K562 (cell line): ENCODE measurements around the gene MAML3. TPM values are rescaled to one million over a fixed set of nuclear protein-coding genes. Genes with fewer than 3 reads are reported as not detected.

Experiments
- ATF1 ChIP-seq, 2 experiments: fragments of 450-650 bp in 1 of 2; IDR thresholded peaks; 2 replicates each; pipeline ENCODE4 v1.6.1; 2016; ENCODE audit warnings: missing compliant biosample characterization in 1 of 2, missing genetic modification characterization in 1 of 2
- CBFB ChIP-seq: sonication (generic); formaldehyde crosslinking; IDR thresholded peaks from 2 replicates; pipeline ENCODE4 v1.4.0; 2020; ENCODE audit warnings: mild to moderate bottlenecking, missing genetic modification reagents
- CBX8 ChIP-seq: fragments of 200-600 bp; sonication (generic); IDR thresholded peaks from 2 replicates; pipeline ENCODE4 v1.6.1; 2012; ENCODE audit warnings: borderline replicate concordance, mixed run types, low read depth, mild to moderate bottlenecking, moderate library complexity, mixed read lengths, low read length, control low read depth, inconsistent platforms; ENCODE audit not compliant: poor library complexity, severe bottlenecking; ENCODE audit errors: extremely low read depth
- CREM ChIP-seq: IDR thresholded peaks from 2 replicates; pipeline ENCODE4 v1.6.1; 2014; ENCODE audit warnings: antibody characterized with exemption, low read depth
- ELF1 ChIP-seq: fragments of 200-800 bp; sonication (Bioruptor generic); IDR thresholded peaks from 2 replicates; pipeline ENCODE4 v1.6.1; 2016; ENCODE audit warnings: missing genetic modification characterization, missing compliant biosample characterization
- ETS2 ChIP-seq: IDR thresholded peaks from 2 replicates; pipeline ENCODE4 v1.6.1; 2016; ENCODE audit warnings: borderline replicate concordance, missing genetic modification characterization, mild to moderate bottlenecking, moderate library complexity, missing compliant biosample characterization; ENCODE audit not compliant: poor library complexity, severe bottlenecking
- ETV5 ChIP-seq: sonication (generic); formaldehyde crosslinking; IDR thresholded peaks from 2 replicates; pipeline ENCODE4 v1.4.0; 2020; ENCODE audit warnings: low read depth, mild to moderate bottlenecking, missing genetic modification reagents
- FOSL1 ChIP-seq: fragments of 200-800 bp; sonication (Bioruptor generic); conservative IDR thresholded peaks from 2 replicates; pipeline ENCODE4 v1.6.1; 2016; ENCODE audit warnings: missing genetic modification characterization, missing compliant biosample characterization
- FOXP4 ChIP-seq: sonication (generic); formaldehyde crosslinking; IDR thresholded peaks from 2 replicates; pipeline ENCODE4 v1.8.0; 2022; ENCODE audit warnings: mild to moderate bottlenecking, missing genetic modification reagents, borderline replicate concordance
- HMBOX1 ChIP-seq: sonication (generic); IDR thresholded peaks from 2 replicates; pipeline ENCODE4 v1.6.1; 2016
- HMGN3 ChIP-seq: IDR thresholded peaks from 2 replicates; pipeline ENCODE4 v1.6.1; 2011; ENCODE audit warnings: borderline replicate concordance, low read depth, mild to moderate bottlenecking, mixed read lengths, low read length; ENCODE audit not compliant: insufficient read length; ENCODE audit errors: extremely low read depth
- HNRNPK ChIP-seq: fragments of 200-400 bp; formaldehyde crosslinking; IDR thresholded peaks from one replicate; pipeline ENCODE4 v1.6.1; 2018; ENCODE audit warnings: mild to moderate bottlenecking, low read depth, low read length; ENCODE audit not compliant: poor library complexity, severe bottlenecking
- JUN ChIP-seq, 2 experiments: sonication (generic) in 1 of 2; formaldehyde crosslinking in 1 of 2; IDR thresholded peaks; 2 replicates each; pipeline versions ENCODE4 v1.6.1 to v1.8.0; 2012 to 2022; ENCODE audit warnings: borderline replicate concordance in 2 of 2, mild to moderate bottlenecking in 2 of 2, improper control_type of control experiment in 1 of 2, low read depth in 1 of 2, low read length in 1 of 2, missing genetic modification reagents in 1 of 2
- JUNB ChIP-seq: fragments of 450-650 bp; formaldehyde crosslinking; conservative IDR thresholded peaks from 2 replicates; pipeline ENCODE4 v1.4.0; 2020; ENCODE audit warnings: mild to moderate bottlenecking
- MEIS2 ChIP-seq: fragments of 450-650 bp; IDR thresholded peaks from 2 replicates; pipeline ENCODE4 v1.6.1; 2014; ENCODE audit warnings: mild to moderate bottlenecking; ENCODE audit not compliant: partially characterized antibody
- MLLT1 ChIP-seq, 2 experiments: fragments of 450-650 bp; IDR thresholded peaks; 2 replicates each; pipeline ENCODE4 v1.6.1; 2016
- MTF1 ChIP-seq: fragments of 250-450 bp; sonication (Bioruptor Pico); IDR thresholded peaks from 2 replicates; pipeline ENCODE4 v1.9.0; 2021; ENCODE audit warnings: moderate library complexity, mild to moderate bottlenecking, inconsistent platforms, borderline replicate concordance
- NUFIP1 ChIP-seq: fragments of 450-650 bp; IDR thresholded peaks from 2 replicates; pipeline ENCODE4 v1.6.1; 2018; ENCODE audit not compliant: partially characterized antibody
- PHTF2 ChIP-seq: fragments of 250-450 bp; sonication (Bioruptor Pico); IDR thresholded peaks from 2 replicates; pipeline ENCODE4 v1.5.0; 2021; ENCODE audit warnings: mild to moderate bottlenecking
- TAF7 ChIP-seq: fragments of 450-650 bp; IDR thresholded peaks from 2 replicates; pipeline ENCODE4 v1.6.1; 2016; ENCODE audit warnings: missing genetic modification characterization, missing compliant biosample characterization
- TGIF2 ChIP-seq: sonication (generic); formaldehyde crosslinking; IDR thresholded peaks from 2 replicates; pipeline ENCODE4 v1.8.1; 2022; ENCODE audit warnings: mild to moderate bottlenecking, missing genetic modification reagents, moderate library complexity
- ZBTB1 ChIP-seq: sonication (generic); formaldehyde crosslinking; IDR thresholded peaks from 2 replicates; pipeline ENCODE4 v1.8.1; 2023; ENCODE audit warnings: missing genetic modification reagents, low read depth, mild to moderate bottlenecking, borderline replicate concordance
- ZNF77 ChIP-seq: fragments of 250-450 bp; sonication (Bioruptor Pico); IDR thresholded peaks from 2 replicates; pipeline ENCODE4 v1.5.0; 2020
- polyA plus RNA-seq, 8 experiments: library from polyadenylated mRNA; depleted of rRNA in 4 of 8; stranded (reverse) in 5 of 8; unstranded in 3 of 8; fragments of >200 nt; fragmentation: Nextera tagmentation in 2 of 8; fragmentation: Illumina TruSeq in 1 of 8; extraction: Ambion mirVana in 2 of 8; extraction: Trizol in 1 of 8; gene quantifications; 2 replicates each; pipeline versions ENCODE4 v1.2.1 to v1.2.3, GENCODE V29; 2011 to 2014; ENCODE audit warnings: inconsistent platforms in 1 of 8, missing spikeins in 1 of 8
- total RNA-seq, 7 experiments: library from RNA; depleted of rRNA in 6 of 7; stranded (reverse); fragments of >200 nt in 6 of 7; fragmentation: Illumina TruSeq in 2 of 7; extraction: Trizol in 2 of 7; gene quantifications; 2 replicates each; pipeline versions ENCODE4 v1.2.1 to v1.2.3, GENCODE V29; 2011 to 2021; ENCODE audit warnings: low replicate concordance in 1 of 7

MAML3 gene
- total and polyA plus RNA-seq, 9 of the 15 experiments (the other 6 are each of a cell fraction or from before 2014, with no cell fraction given), result 0.01 to 0.55 (median 0.25) TPM

- TF ChIP-seq HMBOX1, result peak; percentile 37; the same call in 1 of the 2 replicates
- TF ChIP-seq TAF7, result no peak
- no peak for TF ChIP-seq HMGN3
- TF ChIP-seq HNRNPK, result no peak
- TF ChIP-seq MEIS2, result peak; percentile 91
- TF ChIP-seq MLLT1 (IDR thresholded peaks at IDR 0.05), result no peak
- TF ChIP-seq CBX8, result no peak
- no peak for TF ChIP-seq ETS2
- no peak for TF ChIP-seq TGIF2 (CRISPR knock-in tag)
- TF ChIP-seq MTF1, result no peak
- TF ChIP-seq ZBTB1, result no peak
- TF ChIP-seq ATF1 (CRISPR knock-in tag; IDR thresholded peaks at IDR 0.05), result no peak
- peak; percentile 93 for TF ChIP-seq ATF1 (tag; IDR thresholded peaks at IDR 0.05)
- TF ChIP-seq JUNB, result peak; percentile 82
- TF ChIP-seq NUFIP1, result no peak
- TF ChIP-seq CREM, result peak; percentile 76
- no peak for TF ChIP-seq CBFB (CRISPR knock-in tag)
- no peak for TF ChIP-seq PHTF2 (CRISPR knock-in tag)
- peak; percentile 82 for TF ChIP-seq FOSL1 (tag)
- TF ChIP-seq JUN (IDR thresholded peaks at IDR 0.05; ENCODE audit: borderline replicate concordance, low read depth, low read length), result 0 out of 2 replicates have a peak, but pooled peaks have one; percentile 38
- no peak for TF ChIP-seq JUN (CRISPR knock-in tag; IDR thresholded peaks at IDR 0.05; ENCODE audit: borderline replicate concordance)
- 0 out of 2 replicates have a peak, but pooled peaks have one; percentile 45 for TF ChIP-seq ELF1 (tag)
- no peak for TF ChIP-seq ETV5
- TF ChIP-seq ZNF77 (CRISPR knock-in tag), result no peak
- no peak for TF ChIP-seq FOXP4
These were observed 58.1 kb downstream of the MAML3 start (continued) for GRCh38 chr4:140095694-140096482.
